Measurements from ENCODE around the gene CASS4. TPM values are rescaled to one million over a fixed set of nuclear protein-coding genes. Genes with fewer than 3 reads are reported as not detected.

CASS4 gene
- total RNA-seq, 1 donor from 2014 or later, result not detected

- Mint-ChIP-seq H3K4me1 (peaks cover 4% of the 10 kb centered on the region), H3K4me3 (no peak overlapping the region), H3K36me3 (no peaks in the 10 kb centered on the region), H3K27ac (no peak overlapping the region), H3K27me3 (ENCODE audit: insufficient read depth, low read depth) (no peaks in the 10 kb centered on the region), H3K9me3 (no peaks in the 10 kb centered on the region)
- Histone ChIP-seq H3K9me3 (ENCODE audit: low read depth) (no peaks in the 10 kb centered on the region), H2AFZ (replicated peaks) (no peak overlapping the region), H3K4me3 (no peak overlapping the region), H3K27ac (no peak overlapping the region), H3K4me1 (no peaks in the 10 kb centered on the region), H3K27me3 (peaks cover 10% of the 10 kb centered on the region), H3K79me2 (ENCODE audit: low read depth) (no peaks in the 10 kb centered on the region), H3K36me3 (no peaks in the 10 kb centered on the region), H3K4me2 (no peak overlapping the region), H3K9ac (no peak overlapping the region), H3F3A (ENCODE audit: low read depth) (no peaks in the 10 kb centered on the region), H4K20me1 (ENCODE audit: low read depth) (no peaks in the 10 kb centered on the region)
- TF ChIP-seq EZH2phosphoT487 (IDR thresholded peaks at IDR 0.05) (no peak), EZH2 (IDR thresholded peaks at IDR 0.05) (no peak), CTCF (IDR thresholded peaks at IDR 0.05) (no peak)
- DNase-seq (ENCODE audit: low spot score), result no peak
These were observed 37.4 kb downstream of the CASS4 start for GRCh38 chr20:56449459-56449858.

DNA sequence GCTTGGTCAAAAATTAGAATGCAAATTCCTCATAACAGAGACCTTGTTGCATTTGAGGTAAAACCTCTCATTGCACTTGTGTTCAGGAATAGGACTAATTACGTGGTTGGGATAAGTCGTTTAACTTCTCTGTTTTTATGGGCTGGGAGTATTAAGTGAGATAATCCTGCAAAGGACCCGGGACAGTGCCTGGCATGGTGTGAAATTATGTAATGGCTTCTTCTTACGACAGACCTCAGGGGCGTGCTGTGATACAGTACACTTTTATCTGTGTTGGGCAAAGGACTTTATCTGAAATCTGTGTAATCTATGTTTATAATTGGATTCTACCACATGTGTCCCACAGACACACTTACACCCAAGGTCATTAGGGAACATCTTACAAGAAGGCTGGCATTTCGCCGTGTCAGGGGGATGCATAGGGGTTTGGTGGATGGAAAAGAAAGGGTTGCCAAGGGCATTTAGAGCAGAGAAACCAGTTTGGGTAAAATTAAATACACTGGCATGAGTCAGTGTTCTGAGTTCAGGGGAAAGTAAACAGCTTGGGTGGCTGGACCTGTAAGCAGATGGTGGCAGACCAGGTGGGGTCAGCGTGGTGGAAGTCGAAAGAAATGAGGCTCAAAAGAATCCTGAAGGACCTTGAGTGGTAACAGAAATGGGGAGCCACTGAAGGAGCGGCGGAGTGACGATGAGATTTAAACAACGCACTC lies 39.2 kb downstream of the CASS4 start:
- Histone ChIP-seq H3K36me3 (no peaks in the 10 kb centered on the region), H2AFZ (replicated peaks) (no peak overlapping the region), H4K20me1 (ENCODE audit: low read depth) (no peaks in the 10 kb centered on the region), H3K27ac (no peak overlapping the region), H3F3A (ENCODE audit: low read depth) (no peaks in the 10 kb centered on the region), H3K4me2 (no peak overlapping the region), H3K9me3 (ENCODE audit: low read depth) (no peaks in the 10 kb centered on the region), H3K9ac (no peak overlapping the region), H3K4me1 (no peaks in the 10 kb centered on the region), H3K79me2 (ENCODE audit: low read depth) (no peaks in the 10 kb centered on the region), H3K4me3 (no peak overlapping the region), H3K27me3 (peaks cover 10% of the 10 kb centered on the region)
- no peak overlapping the region for H3K27ac Mint-ChIP-seq
- H3K9me3 Mint-ChIP-seq, result no peaks in the 10 kb centered on the region
- no peaks in the 10 kb centered on the region for H3K36me3 Mint-ChIP-seq
- H3K4me1 Mint-ChIP-seq, result peaks cover 4% of the 10 kb centered on the region
- no peak for DNase-seq (ENCODE audit: low spot score)
- H3K4me3 Mint-ChIP-seq, result no peak overlapping the region
- H3K27me3 Mint-ChIP-seq (ENCODE audit: insufficient read depth, low read depth), result no peaks in the 10 kb centered on the region
- TF ChIP-seq EZH2 (IDR thresholded peaks at IDR 0.05) (no peak), CTCF (IDR thresholded peaks at IDR 0.05) (no peak), EZH2phosphoT487 (IDR thresholded peaks at IDR 0.05) (no peak)

DNA sequence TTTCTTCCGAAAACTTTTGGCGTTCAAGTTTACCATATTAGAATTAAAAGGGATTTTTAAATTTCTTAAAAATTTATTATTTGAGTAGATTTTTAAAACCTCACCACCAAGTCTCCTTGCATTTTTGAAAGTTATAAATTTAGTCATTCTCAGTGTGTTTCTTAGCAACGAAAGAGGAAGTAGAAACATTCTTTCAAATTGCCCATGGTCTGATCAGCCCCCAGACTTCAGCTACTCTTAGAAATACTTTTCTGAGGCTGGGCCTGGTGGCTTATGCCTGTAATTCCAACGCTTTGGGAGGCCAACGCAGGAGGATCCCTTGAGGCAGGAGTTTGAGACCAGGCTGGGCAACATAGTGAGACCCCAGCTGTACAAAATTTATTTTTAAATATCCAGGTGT lies 41.3 kb downstream of the CASS4 start:
- Mint-ChIP-seq H3K4me1 (no peaks in the 10 kb centered on the region), H3K36me3 (no peaks in the 10 kb centered on the region), H3K4me3 (no peak overlapping the region), H3K27me3 (ENCODE audit: insufficient read depth, low read depth) (no peaks in the 10 kb centered on the region), H3K9me3 (no peaks in the 10 kb centered on the region), H3K27ac (no peak overlapping the region)
- H3K9me3 ChIP-seq (ENCODE audit: low read depth), result no peaks in the 10 kb centered on the region
- no peak overlapping the region for H3K9ac ChIP-seq
- no peak overlapping the region for H2AFZ ChIP-seq (replicated peaks)
- no peaks in the 10 kb centered on the region for H3F3A ChIP-seq (ENCODE audit: low read depth)
- no peak overlapping the region for H3K4me2 ChIP-seq
- H3K4me3 ChIP-seq, result no peak overlapping the region
- no peaks in the 10 kb centered on the region for H3K36me3 ChIP-seq
- H3K4me1 ChIP-seq, result no peaks in the 10 kb centered on the region
- no peak for TF ChIP-seq EZH2 (IDR thresholded peaks at IDR 0.05)
- no peak for TF ChIP-seq EZH2phosphoT487 (IDR thresholded peaks at IDR 0.05)
- no peak for TF ChIP-seq CTCF (IDR thresholded peaks at IDR 0.05)
- H4K20me1 ChIP-seq (ENCODE audit: low read depth), result no peaks in the 10 kb centered on the region
- H3K27ac ChIP-seq, result no peak overlapping the region
- H3K27me3 ChIP-seq, result peaks cover 22% of the 10 kb centered on the region
- H3K79me2 ChIP-seq (ENCODE audit: low read depth), result no peaks in the 10 kb centered on the region
- DNase-seq (ENCODE audit: low spot score), result no peak
